H9 (cell line): Measurements from ENCODE around the gene ABHD14A. TPM values are rescaled to one million over a fixed set of nuclear protein-coding genes. Genes with fewer than 3 reads are reported as not detected.

Source experiments
- DNase-seq: peaks from one replicate; pipeline ENCODE4 v3.0.0-alpha.2; 2017
- H2AFZ ChIP-seq: one replicate; pipeline ENCODE4 v1.6.1; 2013; ENCODE audit warnings: mild to moderate bottlenecking, low read length, control low read depth, moderate library complexity
- H2AK5ac ChIP-seq: 2 replicates; pipeline ENCODE4 v1.6.1; 2013; ENCODE audit warnings: low read length, control low read depth, mixed read lengths; ENCODE audit not compliant: insufficient read length
- H2BK120ac ChIP-seq: one replicate; pipeline ENCODE4 v1.6.1; 2013; ENCODE audit warnings: low read depth, mild to moderate bottlenecking, low read length, control low read depth, inconsistent platforms; ENCODE audit not compliant: poor library complexity, severe bottlenecking
- H2BK12ac ChIP-seq: 2 replicates; pipeline ENCODE4 v1.6.1; 2013; ENCODE audit warnings: low read length, control low read depth, mixed read lengths, low read depth; ENCODE audit not compliant: insufficient read length
- H2BK15ac ChIP-seq: 2 replicates; pipeline ENCODE4 v1.6.1; 2013; ENCODE audit warnings: low read depth, low read length, control low read depth
- H2BK20ac ChIP-seq: one replicate; pipeline ENCODE4 v1.6.1; 2013; ENCODE audit warnings: low read depth, mild to moderate bottlenecking, low read length, control low read depth, inconsistent platforms; ENCODE audit not compliant: poor library complexity, severe bottlenecking
- H2BK5ac ChIP-seq: 2 replicates; pipeline ENCODE4 v1.6.1; 2013; ENCODE audit warnings: low read length, control low read depth, mixed read lengths; ENCODE audit not compliant: insufficient read length
- H3K14ac ChIP-seq: 2 replicates; pipeline ENCODE4 v1.6.1; 2013; ENCODE audit warnings: low read length, control low read depth; ENCODE audit not compliant: insufficient read depth
- H3K18ac ChIP-seq: 2 replicates; pipeline ENCODE4 v1.6.1; 2013; ENCODE audit warnings: low read depth, mild to moderate bottlenecking, mixed read lengths, low read length, control low read depth; ENCODE audit not compliant: insufficient read length
- H3K23ac ChIP-seq: 2 replicates; pipeline ENCODE4 v1.6.1; 2013; ENCODE audit warnings: low read length, control low read depth, mixed read lengths, low read depth; ENCODE audit not compliant: insufficient read length
- H3K23me2 ChIP-seq: 2 replicates; pipeline ENCODE4 v1.6.1; 2013; ENCODE audit warnings: low read depth, mild to moderate bottlenecking, mixed read lengths, low read length, control low read depth; ENCODE audit not compliant: insufficient read length, poor library complexity, severe bottlenecking
- H3K27ac ChIP-seq: 2 replicates; pipeline ENCODE4 v1.5.1; 2013; ENCODE audit warnings: low read length, control low read depth, mixed read lengths, low read depth; ENCODE audit not compliant: insufficient read length
- H3K27me3 ChIP-seq: 2 replicates; pipeline ENCODE4 v1.6.1; 2013; ENCODE audit warnings: low read length, control low read depth, inconsistent platforms; ENCODE audit not compliant: insufficient read depth
- H3K4ac ChIP-seq: 2 replicates; pipeline ENCODE4 v1.6.1; 2013; ENCODE audit warnings: low read depth, mild to moderate bottlenecking, control low read depth, inconsistent platforms, low read length, moderate library complexity
- H3K4me1 ChIP-seq: 2 replicates; pipeline ENCODE4 v1.6.1; 2013; ENCODE audit warnings: low read length, control low read depth, inconsistent platforms; ENCODE audit not compliant: insufficient read depth
- H3K4me2 ChIP-seq: 2 replicates; pipeline ENCODE4 v1.6.1; 2013; ENCODE audit warnings: low read length, control low read depth, mixed read lengths; ENCODE audit not compliant: insufficient read length, insufficient read depth
- H3K56ac ChIP-seq: 2 replicates; pipeline ENCODE4 v1.6.1; 2013; ENCODE audit warnings: low read depth, mild to moderate bottlenecking, mixed read lengths, low read length, control low read depth; ENCODE audit not compliant: insufficient read length
- H3K79me1 ChIP-seq: 2 replicates; pipeline ENCODE4 v1.6.1; 2013; ENCODE audit warnings: low read depth, mild to moderate bottlenecking, moderate library complexity, low read length, control low read depth, inconsistent platforms; ENCODE audit not compliant: insufficient read depth, poor library complexity, severe bottlenecking
- H3K79me2 ChIP-seq: 2 replicates; pipeline ENCODE4 v1.6.1; 2013; ENCODE audit warnings: low read length, control low read depth, inconsistent platforms; ENCODE audit not compliant: insufficient read depth
- H3K9ac ChIP-seq: 2 replicates; pipeline ENCODE4 v1.6.1; 2013; ENCODE audit warnings: low read length, control low read depth, mixed read lengths; ENCODE audit not compliant: insufficient read length; ENCODE audit errors: extremely low read depth
- H3K9me3 ChIP-seq: one replicate; pipeline ENCODE4 v1.6.1; 2013; ENCODE audit warnings: low read depth, low read length, inconsistent platforms; ENCODE audit not compliant: control insufficient read depth
- H3T11ph ChIP-seq: one replicate; pipeline ENCODE4 v1.6.1; 2013; ENCODE audit warnings: mild to moderate bottlenecking, low read length, control low read depth, inconsistent platforms
- H4K20me1 ChIP-seq: one replicate; pipeline ENCODE4 v1.6.1; 2013; ENCODE audit not compliant: control insufficient read depth, insufficient read length, insufficient read depth
- H4K5ac ChIP-seq: 2 replicates; pipeline ENCODE4 v1.6.1; 2013; ENCODE audit warnings: low read depth, mild to moderate bottlenecking, mixed read lengths, low read length, control low read depth; ENCODE audit not compliant: insufficient read length
- H4K8ac ChIP-seq: replicated peaks from 2 replicates; pipeline ENCODE4 v1.6.1; 2013; ENCODE audit warnings: low read length, control low read depth, mixed read lengths, low read depth; ENCODE audit not compliant: insufficient read length
- H4K91ac ChIP-seq: 2 replicates; pipeline ENCODE4 v1.6.1; 2013; ENCODE audit warnings: low read depth, mild to moderate bottlenecking, moderate library complexity, mixed read lengths, low read length, control low read depth; ENCODE audit not compliant: insufficient read length
- H3K27ac Mint-ChIP-seq, 3 experiments: 2 replicates in 2 of 3; 3 replicates in 1 of 3; pipeline ENCODE4 v1.8.0; 2020 to 2021; ENCODE audit warnings: mixed read lengths in 3 of 3, mild to moderate bottlenecking in 1 of 3, moderate library complexity in 1 of 3
- H3K27me3 Mint-ChIP-seq: 2 replicates; pipeline ENCODE4 v1.8.0; 2021; ENCODE audit warnings: low read depth, mild to moderate bottlenecking, moderate library complexity, mixed read lengths
- H3K36me3 Mint-ChIP-seq, 3 experiments: 2 replicates in 2 of 3; 3 replicates in 1 of 3; pipeline ENCODE4 v1.8.0; 2020 to 2021; ENCODE audit warnings: low read depth in 3 of 3, mixed read lengths in 3 of 3; ENCODE audit not compliant: insufficient read depth in 1 of 3
- H3K4me1 Mint-ChIP-seq, 2 experiments: 2 replicates each; pipeline ENCODE4 v1.8.0; 2020; ENCODE audit warnings: mixed read lengths in 2 of 2
- H3K4me3 Mint-ChIP-seq, 2 experiments: 2 replicates in 1 of 2; 3 replicates in 1 of 2; pipeline ENCODE4 v1.8.0; 2020 to 2021; ENCODE audit warnings: mild to moderate bottlenecking in 2 of 2, mixed read lengths in 2 of 2, moderate library complexity in 1 of 2
- H3K9me3 Mint-ChIP-seq, 2 experiments: 2 replicates in 1 of 2; 3 replicates in 1 of 2; pipeline ENCODE4 v1.8.0; 2020; ENCODE audit warnings: mild to moderate bottlenecking in 2 of 2, mixed read lengths in 2 of 2, moderate library complexity in 1 of 2
- WGBS: extraction: QIAGEN DNeasy Blood & Tissue Kit; methylation state at CpG from one replicate; pipeline ENCODE4 v1.1.7; 2013; ENCODE audit warnings: missing lambda C conversion rate, low lambda C conversion rate, mixed read lengths; ENCODE audit not compliant: insufficient read length; ENCODE audit errors: extremely low coverage; 5-methylcytosine and 5-hydroxymethylcytosine counted together
- total RNA-seq: library from RNA; stranded (reverse); gene quantifications from 2 replicates; pipeline ENCODE4 v1.2.1, GENCODE V29; 2021
- TF ChIP-seq, protein P1 (sequence below): fragments of 200-600 bp; sonication (generic); conservative IDR thresholded peaks from 3 replicates; pipeline ENCODE4 v1.8.0; 2021; ENCODE audit warnings: antibody characterized with exemption, mild to moderate bottlenecking

Gene ABHD14A
- total RNA-seq, 1 experiment from 2014 or later = 3.1 TPM

DNA sequence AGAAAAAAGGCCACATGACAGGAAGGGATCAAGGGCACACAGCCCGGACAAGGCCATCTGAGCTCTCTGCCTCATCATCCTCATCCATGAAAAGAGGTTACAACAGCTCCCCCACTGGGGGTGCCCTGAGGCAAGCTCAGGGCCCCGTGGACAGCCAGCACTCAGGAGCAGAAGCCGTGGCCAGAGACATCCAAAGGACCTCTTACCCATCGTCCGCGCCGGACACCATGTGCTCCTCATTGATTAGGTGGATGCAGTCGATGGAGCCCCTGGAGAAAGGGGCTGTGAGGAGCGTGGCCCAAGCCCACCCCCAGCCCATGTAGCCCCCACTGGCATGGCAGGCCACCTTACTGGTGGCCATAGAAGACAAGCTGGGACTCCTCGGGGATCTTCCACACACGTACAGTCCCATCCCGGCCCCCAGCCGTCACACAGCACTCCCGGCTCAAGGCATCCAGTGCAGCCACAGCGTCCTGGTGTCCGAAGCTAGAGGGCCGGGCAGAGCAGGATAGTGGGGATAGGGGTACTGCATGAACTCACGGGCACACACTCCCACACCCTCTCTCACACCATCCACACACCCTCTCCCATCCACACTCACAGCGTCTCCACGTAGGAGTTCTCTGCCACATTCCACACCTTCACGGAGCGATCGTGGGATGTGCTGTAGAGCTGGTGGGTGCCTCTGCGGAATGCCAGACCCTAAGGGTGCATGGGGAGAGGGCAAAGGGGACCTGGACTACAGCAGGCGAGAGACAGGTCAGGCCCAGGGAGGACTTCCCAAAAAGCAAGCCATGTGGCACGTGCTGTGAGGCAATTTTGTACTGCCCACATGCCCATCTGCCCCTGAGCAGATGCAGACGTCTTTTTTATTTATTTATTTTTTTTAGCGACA is 39.6 kb upstream of the ABHD14A start:
- Histone ChIP-seq H3K27me3 (no peaks in the 10 kb centered on the region), H2BK120ac (no peak overlapping the region), H3K4me1 (0 out of 2 replicates have a peak, but pooled peaks cover under 1% of the 10 kb centered on the region), H3K14ac (no peak overlapping the region), H3K56ac (no peak overlapping the region), H4K91ac (no peak overlapping the region), H3T11ph (no peak overlapping the region), H3K23me2 (no peaks in the 10 kb centered on the region), H3K18ac (no peak overlapping the region), H3K79me2 (peaks cover 1% of the 10 kb centered on the region), H2AFZ (no peak overlapping the region), H3K23ac (no peak overlapping the region), H2BK15ac (no peak overlapping the region), H2BK5ac (no peak overlapping the region), H2BK20ac (no peak overlapping the region), H2AK5ac (no peak overlapping the region), H3K9me3 (no peaks in the 10 kb centered on the region), H3K9ac (no peak overlapping the region), H4K20me1 (no peaks in the 10 kb centered on the region), H4K5ac (no peak overlapping the region), H3K27ac (no peak overlapping the region), H3K79me1 (peaks cover 6% of the 10 kb centered on the region), H4K8ac (no peak overlapping the region), H3K4me2 (no peak overlapping the region), H3K4ac (no peak overlapping the region), H2BK12ac (no peak overlapping the region)
- Mint-ChIP-seq H3K4me1 (peaks cover 2 to 4% of the 10 kb centered on the region in 2 experiments), H3K9me3 (no peaks in the 10 kb centered on the region; a peak in 1 of 5 replicates), H3K27me3 (no peaks in the 10 kb centered on the region; the same call in 1 of the 2 replicates), H3K4me3 (no peak overlapping the region), H3K27ac (no peak overlapping the region), H3K36me3 (peaks cover 55 to 87% (median 70%) of the 10 kb centered on the region in 3 experiments; a peak in 6 of 7 replicates)
- DNase-seq = no peak
- TF ChIP-seq, protein P1, sequence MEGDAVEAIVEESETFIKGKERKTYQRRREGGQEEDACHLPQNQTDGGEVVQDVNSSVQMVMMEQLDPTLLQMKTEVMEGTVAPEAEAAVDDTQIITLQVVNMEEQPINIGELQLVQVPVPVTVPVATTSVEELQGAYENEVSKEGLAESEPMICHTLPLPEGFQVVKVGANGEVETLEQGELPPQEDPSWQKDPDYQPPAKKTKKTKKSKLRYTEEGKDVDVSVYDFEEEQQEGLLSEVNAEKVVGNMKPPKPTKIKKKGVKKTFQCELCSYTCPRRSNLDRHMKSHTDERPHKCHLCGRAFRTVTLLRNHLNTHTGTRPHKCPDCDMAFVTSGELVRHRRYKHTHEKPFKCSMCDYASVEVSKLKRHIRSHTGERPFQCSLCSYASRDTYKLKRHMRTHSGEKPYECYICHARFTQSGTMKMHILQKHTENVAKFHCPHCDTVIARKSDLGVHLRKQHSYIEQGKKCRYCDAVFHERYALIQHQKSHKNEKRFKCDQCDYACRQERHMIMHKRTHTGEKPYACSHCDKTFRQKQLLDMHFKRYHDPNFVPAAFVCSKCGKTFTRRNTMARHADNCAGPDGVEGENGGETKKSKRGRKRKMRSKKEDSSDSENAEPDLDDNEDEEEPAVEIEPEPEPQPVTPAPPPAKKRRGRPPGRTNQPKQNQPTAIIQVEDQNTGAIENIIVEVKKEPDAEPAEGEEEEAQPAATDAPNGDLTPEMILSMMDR = no peak
- no CpG with 5 or more reads among the region's 28 CpGs for WGBS
